AG09309 (cell line): ENCODE results near the gene LRIG3.

Source experiments
- DNase-seq: peaks from one replicate; pipeline ENCODE4 v3.0.0-alpha.2; 2010; ENCODE audit warnings: low read depth
- H3K4me3 ChIP-seq: 2 replicates; pipeline ENCODE4 v1.5.1; 2011; ENCODE audit warnings: mild to moderate bottlenecking, low read depth, low read length, moderate library complexity; ENCODE audit not compliant: control insufficient read depth
- CTCF ChIP-seq: IDR thresholded peaks from 2 replicates; pipeline ENCODE4 v1.5.1; 2011; ENCODE audit warnings: mild to moderate bottlenecking, low read depth, low read length, inconsistent platforms; ENCODE audit not compliant: insufficient read depth, control insufficient read depth; ENCODE audit errors: missing control alignments

LRIG3 gene

GRCh38 chr12:58920102-58920960 is at the start of gene LRIG3:
Gene LRIG3 (minus strand): TSS chr12:58920504. CDS start chr12:58920235, 269 bp downstream.
- peak within 1 kb of the TSS; percentile 80 for H3K4me3 ChIP-seq
- DNase-seq: peak; percentile 49
- no peak for TF ChIP-seq CTCF

- TF ChIP-seq CTCF: no peak
- H3K4me3 ChIP-seq: no peak overlapping the region
- DNase-seq: peak; percentile 17
Measured at GRCh38 chr12:58969237-58969636, 48.9 kb upstream of the LRIG3 start.

- no peak for TF ChIP-seq CTCF
- DNase-seq: no peak
- no peak overlapping the region for H3K4me3 ChIP-seq
Measured at GRCh38 chr12:58967561-58967960, 47.3 kb upstream of the LRIG3 start.

GRCh38 chr12:58966939-58967338 is 46.6 kb upstream of the LRIG3 start:
- H3K4me3 ChIP-seq: no peak overlapping the region
- no peak for TF ChIP-seq CTCF
- DNase-seq: no peak

- H3K4me3 ChIP-seq: no peak overlapping the region
- no peak for TF ChIP-seq CTCF
- no peak for DNase-seq
Measured at GRCh38 chr12:58965568-58965967, 45.3 kb upstream of the LRIG3 start.

GRCh38 chr12:58963844-58964243 is 43.5 kb upstream of the LRIG3 start:
- no peak overlapping the region for H3K4me3 ChIP-seq
- TF ChIP-seq CTCF: no peak
- no peak for DNase-seq
